ACHN (cell line): ENCODE data around the gene SHISA2.
"Not testable (repeated sequence)": the region's sequence is repeated elsewhere in the genome, so short reads cannot be mapped to it uniquely, and the experiment has no call there.

Experiments used
- DNase-seq: peaks from one replicate; pipeline ENCODE4 v3.0.0-alpha.2; 2015
- in situ Hi-C: cut with HindIII; loops from 2 replicates; pipeline ENCODE4 v1.10.0; 2017; ENCODE audit warnings: low sequenced_read_pairs, low pct_ligation_motif_present, low pct_unique_long_range_greater_than_20kb

Gene SHISA2

GRCh38 chr13:26051657-26052311, at the start of gene SHISA2:
SHISA2 (minus strand) TSS chr13:26052016; CDS start chr13:26050975, 1,041 bp downstream.
- DNase-seq = peak; percentile 74
- in situ Hi-C loops = no loop called here

- no peak for DNase-seq
- in situ Hi-C loops = no loop called here
These were observed 44.2 kb upstream of the SHISA2 start for GRCh38 chr13:26095846-26096610.

- in situ Hi-C loops = no loop called here
- DNase-seq = no peak
These were observed 43.5 kb upstream of the SHISA2 start for GRCh38 chr13:26095338-26095737.

GRCh38 chr13:26076821-26077220, 25.0 kb upstream of the SHISA2 start:
- in situ Hi-C loops, DNase-seq: not testable (repeated sequence)

- in situ Hi-C loops = no loop called here
- peak; percentile 19 for DNase-seq
These were observed 23.7 kb upstream of the SHISA2 start for GRCh38 chr13:26075498-26075897.

GRCh38 chr13:26074706-26075105, 22.9 kb upstream of the SHISA2 start:
- peak; percentile 89 for DNase-seq
- in situ Hi-C loops = no loop called here

GRCh38 chr13:26072335-26072734, 20.5 kb upstream of the SHISA2 start:
- in situ Hi-C loops, DNase-seq: not testable (repeated sequence)

- DNase-seq = no peak
- in situ Hi-C loops = no loop called here
These were observed 19.9 kb upstream of the SHISA2 start for GRCh38 chr13:26071691-26072090.

- in situ Hi-C loops, DNase-seq: not testable (repeated sequence)
These were observed 17.8 kb upstream of the SHISA2 start for GRCh38 chr13:26069642-26070041.

- DNase-seq, in situ Hi-C loops: not testable (repeated sequence)
These were observed 16.6 kb upstream of the SHISA2 start for GRCh38 chr13:26068372-26068771.

GRCh38 chr13:26067601-26068000, 15.8 kb upstream of the SHISA2 start:
- in situ Hi-C loops = no loop called here
- DNase-seq = no peak

GRCh38 chr13:26066492-26066891, 14.7 kb upstream of the SHISA2 start:
- in situ Hi-C loops = not testable (repeated sequence)

GRCh38 chr13:26062853-26063444, 11.1 kb upstream of the SHISA2 start:
- in situ Hi-C loops = no loop called here
- peak; percentile 66 for DNase-seq

More at GRCh38 chr13:26066492-26066891, 14.7 kb upstream of the SHISA2 start:
- DNase-seq = not testable (repeated sequence)

GRCh38 chr13:26061947-26062346, 10.1 kb upstream of the SHISA2 start:
- in situ Hi-C loops = no loop called here
- peak; percentile 82 for DNase-seq

GRCh38 chr13:26061256-26061655, 9.4 kb upstream of the SHISA2 start:
- in situ Hi-C loops = no loop called here
- no peak for DNase-seq

GRCh38 chr13:26060357-26060756, 8.5 kb upstream of the SHISA2 start:
- DNase-seq = no peak
- in situ Hi-C loops = no loop called here

GRCh38 chr13:26058704-26059103, 6.9 kb upstream of the SHISA2 start:
- in situ Hi-C loops = no loop called here
- DNase-seq = no peak

GRCh38 chr13:26054896-26055295, 3.1 kb upstream of the SHISA2 start:
- no peak for DNase-seq

GRCh38 chr13:26053418-26053980, 1.7 kb upstream of the SHISA2 start:
- in situ Hi-C loops = no loop called here
- DNase-seq = no peak

More at GRCh38 chr13:26054896-26055295, 3.1 kb upstream of the SHISA2 start:
- in situ Hi-C loops = no loop called here
